Esophagus squamous epithelium (tissue), 4 donors: ENCODE measurements around the gene DAPK2.

ENCODE experiments used
- POLR2A ChIP-seq, 4 donors: fragments of 450-650 bp; IDR thresholded peaks; one replicate each; pipeline ENCODE4 v1.6.1; 2017; ENCODE audit warnings: antibody characterized with exemption in 4 of 4, mild to moderate bottlenecking in 4 of 4, moderate library complexity in 3 of 4
- TF ChIP-seq, protein P1 (sequence below), 6 experiments: fragments of 450-650 bp in 4 of 6; fragments of 200-600 bp in 2 of 6; sonication (generic) in 2 of 6; IDR thresholded peaks; one replicate each; pipeline ENCODE4 v1.5.1; 2016 to 2019; ENCODE audit warnings: antibody characterized with exemption in 6 of 6, mild to moderate bottlenecking in 4 of 6, moderate library complexity in 4 of 6

GRCh38 chr15:63984331-63984730, 62.0 kb downstream of the DAPK2 start:
- TF ChIP-seq, protein P1, sequence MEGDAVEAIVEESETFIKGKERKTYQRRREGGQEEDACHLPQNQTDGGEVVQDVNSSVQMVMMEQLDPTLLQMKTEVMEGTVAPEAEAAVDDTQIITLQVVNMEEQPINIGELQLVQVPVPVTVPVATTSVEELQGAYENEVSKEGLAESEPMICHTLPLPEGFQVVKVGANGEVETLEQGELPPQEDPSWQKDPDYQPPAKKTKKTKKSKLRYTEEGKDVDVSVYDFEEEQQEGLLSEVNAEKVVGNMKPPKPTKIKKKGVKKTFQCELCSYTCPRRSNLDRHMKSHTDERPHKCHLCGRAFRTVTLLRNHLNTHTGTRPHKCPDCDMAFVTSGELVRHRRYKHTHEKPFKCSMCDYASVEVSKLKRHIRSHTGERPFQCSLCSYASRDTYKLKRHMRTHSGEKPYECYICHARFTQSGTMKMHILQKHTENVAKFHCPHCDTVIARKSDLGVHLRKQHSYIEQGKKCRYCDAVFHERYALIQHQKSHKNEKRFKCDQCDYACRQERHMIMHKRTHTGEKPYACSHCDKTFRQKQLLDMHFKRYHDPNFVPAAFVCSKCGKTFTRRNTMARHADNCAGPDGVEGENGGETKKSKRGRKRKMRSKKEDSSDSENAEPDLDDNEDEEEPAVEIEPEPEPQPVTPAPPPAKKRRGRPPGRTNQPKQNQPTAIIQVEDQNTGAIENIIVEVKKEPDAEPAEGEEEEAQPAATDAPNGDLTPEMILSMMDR (IDR thresholded peaks at IDR 0.05): no peak
- no peak for TF ChIP-seq POLR2A (IDR thresholded peaks at IDR 0.05)
